Measurements from ENCODE around the gene PTPRN.
"Not testable (repeated sequence)": the region's sequence is repeated elsewhere in the genome, so short reads cannot be mapped to it uniquely, and the experiment has no call there.

PTPRN gene

GRCh38 chr2:219309278-219309677 is at the start of gene PTPRN:
PTPRN (minus strand) TSS chr2:219309401; CDS start chr2:219309332, 69 bp downstream.
- no peak for DNase-seq

- DNase-seq = no peak
Observed at GRCh38 chr2:219358170-219359075, 49.2 kb upstream of the PTPRN start.

GRCh38 chr2:219356834-219357233 is 47.6 kb upstream of the PTPRN start:
- no peak for DNase-seq

GRCh38 chr2:219354582-219354981 is 45.4 kb upstream of the PTPRN start:
- DNase-seq = no peak

GRCh38 chr2:219353129-219353528 is 43.9 kb upstream of the PTPRN start:
- DNase-seq = peak; percentile 43

- peak; percentile 85 for DNase-seq
Observed at GRCh38 chr2:219352448-219353023, 43.3 kb upstream of the PTPRN start.

GRCh38 chr2:219350710-219351221 is 41.6 kb upstream of the PTPRN start:
- no peak for DNase-seq

- no peak for DNase-seq
Observed at GRCh38 chr2:219350215-219350614, 41.0 kb upstream of the PTPRN start.

- no peak for DNase-seq
Observed at GRCh38 chr2:219344751-219345430, 35.7 kb upstream of the PTPRN start.

- no peak for DNase-seq
Observed at GRCh38 chr2:219335373-219335786, 26.2 kb upstream of the PTPRN start.

GRCh38 chr2:219334076-219334475 is 24.9 kb upstream of the PTPRN start:
- DNase-seq = no peak

GRCh38 chr2:219332542-219332941 is 23.3 kb upstream of the PTPRN start, which contains the start of gene RESP18:
RESP18 (minus strand) TSS chr2:219332744.
- DNase-seq = no peak

- DNase-seq = peak; percentile 62
Observed at GRCh38 chr2:219331560-219332213, 22.5 kb upstream of the PTPRN start.

- no peak for DNase-seq
Observed at GRCh38 chr2:219327719-219328118, 18.5 kb upstream of the PTPRN start.

- no peak for DNase-seq
Observed at GRCh38 chr2:219325657-219326315, 16.6 kb upstream of the PTPRN start.

- no peak for DNase-seq
Observed at GRCh38 chr2:219325136-219325535, 15.9 kb upstream of the PTPRN start.

- DNase-seq = no peak
Observed at GRCh38 chr2:219323434-219323833, 14.2 kb upstream of the PTPRN start.

GRCh38 chr2:219314804-219315468 is 5.7 kb upstream of the PTPRN start:
- no peak for DNase-seq

GRCh38 chr2:219312683-219313263 is 3.6 kb upstream of the PTPRN start:
- not testable (repeated sequence) for DNase-seq

GRCh38 chr2:219308142-219309101 is 779 bp downstream of the PTPRN start:
- peak; percentile 87 for DNase-seq
